ENCODE results near the gene FNTB.

The FNTB gene

DNA sequence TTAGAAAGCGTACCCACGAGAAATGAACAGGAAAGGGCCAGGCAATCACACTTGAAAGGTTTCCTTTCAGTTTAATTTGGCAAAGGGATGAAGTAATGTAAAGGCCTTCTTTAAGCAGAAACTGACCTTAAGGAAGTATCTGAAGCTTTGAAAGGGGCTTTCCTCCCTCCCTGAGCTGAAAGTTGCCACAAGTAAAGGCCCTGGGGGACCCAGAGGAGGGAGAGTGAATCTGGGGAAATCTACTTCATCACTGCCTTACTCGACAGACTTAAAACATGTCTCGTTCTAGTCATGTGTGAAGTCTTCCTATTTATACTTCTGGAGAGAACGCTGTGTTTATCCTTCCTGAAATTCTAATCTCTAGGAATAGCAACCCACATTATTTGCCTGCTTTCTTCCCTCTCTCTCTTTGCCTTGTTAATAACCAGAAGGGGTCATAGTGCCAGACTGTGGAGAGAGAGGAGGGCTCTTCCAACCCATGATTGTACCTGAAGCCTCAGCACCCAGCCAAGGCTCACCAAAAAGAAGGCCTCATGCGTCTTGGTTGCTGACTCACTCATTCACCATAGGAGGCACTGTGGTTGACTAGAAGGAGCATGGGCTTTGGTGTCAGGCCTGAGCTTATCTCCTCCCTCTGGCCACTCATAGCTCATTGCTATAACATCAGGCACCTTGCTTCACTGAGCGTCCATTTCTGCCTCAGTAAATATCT, 33.9 kb upstream of the FNTB start:
- DNase-seq: no peak

DNA sequence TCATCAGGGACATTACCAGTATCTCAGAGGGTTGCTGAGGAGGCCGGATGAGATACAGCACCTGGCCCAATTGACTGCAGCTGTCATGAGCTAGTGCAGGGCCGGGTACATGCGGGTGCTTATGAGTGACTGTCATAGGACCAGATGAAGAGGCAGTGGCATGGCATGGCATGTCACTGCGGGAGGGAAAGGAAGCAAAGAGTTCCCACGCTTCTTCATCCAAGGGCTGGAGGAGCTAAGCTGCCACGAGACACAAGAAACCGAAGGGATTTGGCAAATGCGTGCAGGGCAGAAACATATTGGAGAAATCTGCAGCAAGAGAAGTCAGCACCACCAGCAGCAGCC, 33.4 kb upstream of the FNTB start:
- DNase-seq: no peak

DNA sequence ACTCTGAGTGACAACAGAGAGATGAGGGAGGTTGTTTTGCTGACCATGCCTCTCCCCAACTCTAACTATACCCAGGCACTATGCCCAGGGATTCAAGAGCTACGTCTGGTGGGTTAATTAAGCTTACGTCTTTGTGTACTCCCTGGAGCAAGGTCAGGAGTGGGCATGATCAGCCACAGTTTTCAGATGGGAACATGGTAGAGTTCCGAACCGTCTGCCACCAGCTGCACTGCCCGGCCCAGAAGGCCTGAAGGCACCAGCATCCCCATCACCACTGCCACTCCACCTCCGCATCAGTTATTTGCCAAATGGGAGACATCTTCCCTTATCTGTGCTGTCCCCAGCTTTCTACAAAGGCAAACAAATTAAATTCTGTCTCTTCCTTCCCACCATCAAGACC, 33.0 kb upstream of the FNTB start:
- DNase-seq: peak in 1 of 56 donors; percentile 25

DNA sequence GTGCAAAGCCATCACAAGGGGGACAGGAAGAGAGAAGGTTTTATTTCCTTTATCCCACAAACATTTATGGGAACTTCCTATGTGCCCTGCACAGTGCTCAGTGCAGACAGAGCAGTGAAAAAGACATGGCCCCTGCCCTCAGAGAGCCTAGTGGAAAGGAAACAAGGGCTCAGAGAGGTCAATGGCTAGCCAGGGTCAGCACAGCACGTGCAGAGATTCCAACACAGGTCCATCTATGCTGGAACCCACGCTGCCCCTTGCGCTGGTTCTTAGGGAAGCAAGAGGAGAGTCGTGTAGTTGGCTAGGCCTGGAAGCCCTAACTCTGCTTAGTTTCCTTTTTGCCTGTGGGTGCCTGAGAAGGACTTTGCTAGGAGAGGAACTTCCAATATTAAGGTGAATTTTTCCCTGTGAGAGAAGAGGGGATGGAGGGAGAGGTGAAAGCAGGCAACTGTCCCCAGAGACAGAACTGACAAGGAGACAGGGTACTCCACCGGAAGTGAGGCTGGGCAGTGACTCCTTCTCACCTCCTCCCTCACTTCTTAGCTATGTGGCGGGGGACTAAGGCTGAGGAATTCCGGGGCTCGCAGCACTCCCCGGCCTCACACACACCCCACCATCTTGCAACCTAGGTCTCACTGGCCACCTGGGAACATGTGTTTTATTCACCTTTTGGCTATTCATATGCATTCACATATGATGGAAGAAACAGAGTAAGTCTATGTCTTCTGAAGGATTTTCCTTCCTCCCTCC, 32.0 kb upstream of the FNTB start:
- DNase-seq: no peak

DNA sequence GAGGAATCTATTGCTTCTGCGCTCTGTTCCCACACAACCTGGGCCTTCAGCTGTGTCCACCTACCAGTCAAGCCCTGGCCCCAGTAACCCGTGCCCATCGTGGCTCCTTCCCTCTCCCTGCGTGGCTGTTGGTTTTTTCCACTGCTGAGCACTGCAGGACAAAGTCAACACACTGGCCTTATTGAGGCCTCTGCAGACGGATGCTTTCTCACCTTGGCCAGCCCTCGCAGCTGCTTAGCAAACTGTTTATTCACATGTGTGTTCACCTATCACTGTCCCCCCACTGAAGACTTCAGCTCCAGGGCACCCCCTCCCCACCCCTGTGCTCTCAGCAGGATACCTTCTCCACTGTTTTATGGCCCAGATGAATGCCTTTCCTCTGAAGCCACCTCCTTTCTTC, 31.4 kb upstream of the FNTB start:
- DNase-seq: no peak

DNA sequence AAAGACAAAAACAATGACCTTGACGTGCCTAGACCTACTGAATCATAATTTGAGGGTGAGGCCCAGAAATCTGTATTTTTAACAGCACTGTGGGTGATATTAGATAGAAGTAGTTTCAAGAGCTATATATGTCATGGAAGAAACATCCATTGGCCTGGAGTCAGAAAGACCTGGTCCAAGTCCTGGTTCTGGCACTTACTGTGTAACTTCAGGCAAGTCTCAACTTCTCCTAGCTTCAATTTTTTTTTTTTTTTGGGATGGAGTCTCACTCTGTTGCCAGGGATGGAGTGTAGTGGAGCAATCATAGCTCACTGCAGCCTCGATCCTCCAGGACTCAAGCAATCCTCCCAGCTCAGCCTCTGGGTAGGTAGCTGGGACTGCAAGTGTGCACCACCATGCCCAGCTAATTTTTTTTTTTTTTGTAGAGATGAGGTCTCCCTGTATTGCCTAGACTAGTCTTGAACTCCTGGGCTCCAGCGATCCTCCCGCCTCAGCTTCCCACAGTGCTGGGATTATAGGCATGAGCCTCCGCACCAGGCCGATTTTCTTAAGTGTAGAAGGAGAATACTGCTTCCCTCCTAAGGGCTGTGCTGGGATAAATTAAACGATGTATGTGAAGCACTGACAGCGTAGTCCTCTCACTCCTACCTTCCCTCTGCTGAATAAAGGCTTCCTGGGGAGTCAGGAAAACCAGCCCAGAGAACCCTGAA, 29.8 kb upstream of the FNTB start:
- DNase-seq: no peak

DNA sequence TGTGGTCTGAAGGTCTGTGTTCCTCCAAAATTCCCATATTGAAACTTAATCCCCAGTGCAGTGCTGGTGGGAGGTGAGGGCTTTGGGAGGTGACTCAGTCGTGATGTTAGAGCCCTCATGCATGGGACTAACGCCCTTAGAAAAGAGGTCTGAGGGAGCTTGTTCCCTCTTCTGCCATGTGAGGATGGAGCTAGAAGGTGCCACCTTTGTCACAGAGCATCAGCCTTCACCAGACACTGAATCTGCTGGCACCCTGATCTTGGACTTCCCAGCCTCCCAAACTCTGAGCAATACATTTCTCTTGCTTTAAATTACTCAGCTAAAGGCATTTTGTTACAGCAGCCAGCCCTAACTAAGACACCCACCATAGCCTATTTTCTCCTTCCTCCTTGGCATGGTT, 28.5 kb upstream of the FNTB start:
- no peak for DNase-seq

DNA sequence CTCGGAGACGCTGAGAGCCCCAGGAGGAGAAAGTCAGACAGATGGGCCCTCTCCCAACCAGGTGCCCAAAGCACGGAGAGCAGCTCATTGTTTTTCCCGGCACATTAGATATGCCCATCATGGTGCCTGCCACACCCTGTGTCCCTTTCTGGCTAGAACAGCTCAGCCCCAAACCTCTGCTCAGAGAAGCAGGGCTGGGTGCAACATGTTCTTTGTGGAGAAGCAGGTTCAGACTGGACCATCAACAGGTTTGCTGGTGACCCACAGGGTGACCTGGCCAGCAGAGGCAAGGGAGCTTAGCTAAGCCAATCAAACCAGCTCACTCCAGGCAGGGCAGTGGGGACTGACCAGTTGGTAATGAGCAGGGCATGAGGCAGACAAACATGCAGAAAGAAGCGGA, 28.0 kb upstream of the FNTB start:
- DNase-seq: no peak

DNA sequence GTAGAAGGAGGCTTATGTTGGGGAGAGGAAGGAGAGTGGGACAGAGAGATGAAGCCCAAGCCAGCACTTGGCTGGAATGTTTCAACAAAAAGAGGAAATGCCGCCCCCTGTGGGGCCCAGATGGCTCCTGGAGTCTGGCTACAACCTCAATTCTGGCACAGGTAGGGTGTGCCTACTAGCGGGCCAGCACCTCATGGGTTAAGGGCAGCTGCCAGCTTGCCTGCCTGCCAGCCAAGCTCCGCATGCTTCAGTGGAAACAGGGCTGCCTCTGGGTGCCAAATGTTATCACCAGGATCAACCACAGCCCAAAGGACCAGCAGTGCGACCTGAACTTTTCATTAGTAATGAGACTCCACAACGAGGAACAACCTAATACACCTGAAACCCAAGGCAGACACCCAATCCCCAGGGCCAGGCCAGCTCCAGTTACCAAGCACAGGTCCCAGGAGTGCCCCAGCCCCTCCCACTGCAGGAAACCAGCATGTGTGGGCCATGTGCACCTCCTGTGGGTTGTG, 25.9 kb upstream of the FNTB start:
- peak in 1 of 56 donors; percentile 18 for DNase-seq

DNA sequence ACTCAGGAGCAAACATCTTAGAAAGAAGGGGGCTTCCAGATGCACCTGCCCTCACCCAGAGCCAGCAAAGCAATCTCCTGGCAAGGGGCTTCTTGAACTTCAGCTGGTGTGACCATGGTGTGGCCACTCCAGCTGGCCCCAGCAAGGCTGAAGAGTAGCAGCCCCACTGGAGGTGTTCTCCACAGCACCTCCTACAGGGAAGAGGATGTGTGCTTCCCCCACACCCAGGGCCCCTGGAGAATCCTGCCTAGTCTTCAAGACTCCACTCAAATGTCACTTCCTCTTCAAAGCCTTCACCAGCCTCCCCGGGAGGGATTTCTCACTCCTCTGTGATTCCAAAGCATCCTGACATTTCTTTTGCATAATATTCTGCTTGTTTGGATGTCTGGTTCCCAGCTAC, 23.1 kb upstream of the FNTB start:
- no peak for DNase-seq

DNA sequence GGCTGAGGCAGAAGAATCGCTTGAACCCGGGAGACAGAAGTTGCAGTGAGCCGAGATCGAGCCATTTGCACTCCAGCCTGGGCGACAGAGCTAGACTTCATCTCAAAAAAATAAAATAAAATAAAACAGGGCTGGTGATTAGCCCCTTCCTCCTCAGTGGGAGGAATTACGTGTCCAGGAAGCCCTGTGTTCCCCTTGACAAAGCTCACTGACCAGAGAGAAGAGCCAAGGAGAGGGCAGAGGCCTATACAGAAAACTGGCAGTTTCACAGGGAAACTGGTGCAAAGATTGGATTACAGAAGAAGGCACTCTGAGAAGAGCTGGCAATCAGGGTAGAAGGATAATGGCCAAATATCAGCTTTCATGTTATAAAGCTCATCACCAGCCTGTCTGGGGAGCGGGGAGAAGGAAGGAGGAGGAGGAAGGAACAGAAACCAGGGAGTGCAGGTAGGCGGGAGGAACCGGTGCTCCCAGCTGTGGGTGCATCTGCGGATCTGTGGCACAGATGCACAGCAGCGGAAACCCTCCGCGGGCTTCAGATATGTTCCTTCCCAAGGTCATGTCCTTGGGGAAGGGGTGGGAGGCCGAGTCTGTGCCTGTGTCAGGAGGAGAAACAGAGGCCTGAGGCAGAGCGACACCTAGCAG, 21.2 kb upstream of the FNTB start:
- peak in 1 of 56 donors; percentile 9 for DNase-seq

DNA sequence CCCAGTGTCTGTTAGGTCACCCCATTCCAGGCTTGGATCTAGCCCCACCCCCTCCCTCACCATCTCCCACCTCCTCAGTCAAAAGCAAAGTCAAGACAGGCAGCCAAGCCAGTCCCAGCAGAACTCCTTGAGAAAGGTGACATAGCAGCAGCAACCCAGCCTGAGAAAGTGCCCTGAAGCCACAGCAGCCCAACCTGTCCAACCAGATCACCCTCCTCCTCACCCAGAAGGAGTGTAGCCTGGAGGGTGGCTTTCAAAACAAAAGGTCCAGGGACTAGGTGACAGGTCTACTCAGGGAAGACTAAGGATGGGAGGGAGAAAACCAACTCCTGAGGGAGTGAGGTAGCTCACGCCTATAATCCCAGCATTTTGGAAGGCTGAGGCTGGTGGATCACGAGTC, 19.7 kb upstream of the FNTB start:
- no peak for DNase-seq

DNA sequence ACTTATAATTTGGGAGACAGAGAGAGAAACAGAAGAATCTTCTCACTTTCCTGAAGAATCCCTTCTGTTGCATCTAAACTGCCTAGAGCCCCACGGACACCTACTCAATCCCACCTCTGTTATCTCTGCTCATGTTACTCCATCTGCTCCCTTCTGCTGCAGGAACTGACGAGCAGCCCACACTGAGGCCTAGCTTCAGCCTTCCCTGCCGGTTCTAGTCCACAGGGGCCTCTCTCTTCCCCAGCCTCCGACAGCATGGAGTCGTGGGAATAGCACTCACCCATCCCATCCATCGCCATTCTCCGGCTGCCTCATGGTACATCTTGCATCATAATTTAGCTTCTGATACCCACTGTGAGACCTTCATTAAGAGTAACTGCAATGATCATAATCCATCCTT, 18.5 kb upstream of the FNTB start:
- DNase-seq: peak in 20 of 56 donors; percentile 13 to 54 (median 28)

DNA sequence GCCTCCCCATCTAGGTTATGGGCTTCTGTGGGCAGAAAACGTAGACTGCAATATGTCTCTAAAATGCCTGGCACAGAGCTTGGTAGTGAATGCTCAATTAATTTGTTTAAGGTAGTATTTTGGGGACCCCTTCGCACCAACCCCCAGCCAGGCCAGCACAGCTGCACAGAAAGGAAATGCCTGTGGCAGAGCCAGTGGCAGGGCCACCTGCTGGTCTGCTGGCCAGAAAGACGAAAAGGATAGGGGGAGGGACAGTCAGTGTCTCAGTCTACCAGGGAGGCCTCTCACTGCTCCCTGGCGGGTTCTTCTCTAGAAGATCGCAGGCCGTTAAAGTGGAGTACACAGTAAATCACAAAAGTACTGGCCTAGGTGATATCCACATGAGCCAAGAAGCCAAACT, 18.0 kb upstream of the FNTB start:
- DNase-seq: no peak

DNA sequence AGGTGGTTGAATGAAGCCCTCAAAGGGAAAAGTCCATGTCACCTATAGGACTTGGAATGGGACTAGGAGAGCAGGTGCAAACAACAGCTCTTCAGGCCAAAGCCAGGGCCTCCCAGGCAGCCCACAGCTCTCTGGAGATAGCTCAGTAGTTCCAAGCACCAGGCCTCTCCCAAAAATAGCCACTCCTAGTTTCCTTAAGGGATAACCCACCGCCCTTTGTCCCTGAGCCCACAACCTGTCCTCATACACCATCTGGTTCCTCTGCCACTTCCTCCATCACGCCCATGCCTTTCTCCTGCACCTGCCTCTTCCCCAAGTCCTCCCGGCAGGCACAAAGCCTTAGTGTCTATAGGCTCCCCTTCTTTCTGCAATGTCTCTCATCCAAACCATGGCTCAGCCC, 16.7 kb upstream of the FNTB start:
- DNase-seq: no peak

DNA sequence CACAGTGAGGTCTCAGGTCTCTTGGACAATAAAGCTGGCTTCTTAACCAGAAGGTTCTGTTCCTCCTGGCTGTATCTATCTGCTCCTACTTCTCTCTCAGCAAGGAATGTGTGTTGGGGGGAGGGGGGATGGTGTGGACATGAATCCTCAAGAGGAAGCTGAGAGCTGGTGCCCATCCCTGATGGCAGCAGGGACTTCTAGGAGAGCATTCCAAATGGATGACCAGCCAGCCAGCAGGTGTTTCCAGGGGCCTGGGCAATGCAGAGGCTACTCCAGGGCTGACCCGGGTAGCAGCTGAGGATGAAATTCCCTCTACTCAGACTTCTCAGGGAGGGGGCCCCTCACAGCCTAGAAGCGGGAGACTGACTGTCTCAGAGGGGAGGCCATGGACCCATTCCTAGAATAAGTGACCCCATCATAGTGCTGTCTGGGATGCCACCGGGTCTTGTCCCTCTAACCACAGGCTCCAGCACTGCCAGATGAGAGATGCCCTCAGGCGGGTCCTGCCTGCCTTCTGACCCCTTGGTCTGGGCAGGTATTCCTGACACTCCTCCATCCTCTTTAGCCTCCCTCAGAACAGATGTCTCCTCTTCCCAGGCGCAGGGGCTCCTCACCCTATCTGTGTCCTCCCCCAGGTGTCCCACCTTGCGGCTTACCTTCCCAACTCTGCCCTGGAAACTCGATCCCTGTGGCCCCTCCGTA, 15.8 kb upstream of the FNTB start:
- DNase-seq: peak in 1 of 56 donors; percentile 14

DNA sequence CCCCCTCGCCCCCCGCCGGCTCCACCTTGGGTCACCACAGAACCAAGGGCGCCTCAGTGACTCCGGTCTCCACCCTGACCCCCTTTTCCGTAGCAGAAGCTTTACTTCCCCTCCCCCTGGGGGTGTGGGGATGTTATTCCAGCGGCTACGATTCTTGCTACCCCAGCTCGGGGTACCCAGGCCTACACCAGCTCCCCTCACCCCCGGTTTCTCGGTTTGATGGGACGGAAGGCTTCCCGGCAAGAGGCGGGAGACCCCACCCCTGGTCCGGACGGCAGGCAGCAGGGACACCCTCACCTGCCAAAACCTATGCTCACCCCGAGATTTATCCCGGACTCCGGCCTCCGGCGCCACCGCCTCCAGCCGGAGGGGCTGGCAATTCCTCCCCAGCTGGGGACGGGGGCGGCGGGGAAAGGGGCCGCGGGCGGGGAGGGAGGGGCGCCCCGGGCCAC, 15.2 kb upstream of the FNTB start:
- no peak for DNase-seq

DNA sequence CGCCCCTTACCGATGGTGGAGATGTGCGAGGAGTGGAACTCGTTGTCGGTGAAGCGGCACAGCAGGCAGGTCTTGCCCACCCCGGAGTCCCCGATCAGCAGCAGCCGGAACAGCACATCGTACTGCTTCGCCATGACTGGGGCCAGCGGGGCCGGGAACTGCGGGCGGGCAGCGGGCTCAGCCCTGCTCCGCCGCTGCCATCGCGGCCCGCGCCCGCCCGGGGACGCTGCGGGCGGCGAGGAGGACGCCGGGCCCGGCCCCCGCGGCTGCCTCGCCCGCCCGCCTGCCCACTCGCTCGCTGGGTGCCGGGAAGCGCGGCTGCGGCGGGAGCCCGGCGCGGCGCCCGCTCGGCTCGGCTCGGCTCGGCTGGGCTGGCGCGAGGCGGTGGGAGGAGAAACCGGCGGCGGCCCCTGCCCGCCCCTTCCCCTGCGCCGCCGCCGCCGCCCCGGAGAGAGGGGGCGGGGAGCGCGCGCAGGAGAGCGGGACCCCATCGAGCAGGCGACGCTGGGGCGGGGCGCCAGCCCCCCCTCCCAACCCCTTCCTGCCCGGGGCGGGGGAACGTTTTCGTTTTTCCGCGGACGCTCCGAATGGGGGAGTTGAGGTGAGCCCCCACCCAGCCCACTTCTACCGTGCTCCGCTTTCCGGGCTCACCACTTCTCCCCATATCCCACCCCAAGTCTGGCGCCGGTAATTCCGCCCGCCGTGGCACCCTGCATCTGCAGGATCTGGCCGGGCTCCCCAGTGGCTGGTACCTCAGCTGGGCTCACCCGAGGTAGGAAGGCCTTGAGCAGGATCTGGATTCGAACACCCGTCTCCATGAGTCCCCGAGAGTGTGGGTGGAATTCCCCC, 14.5 kb upstream of the FNTB start, which contains the start of gene RAB15:
TSS of gene RAB15 (minus strand) at position 394 of the 849 bp plus-strand sequence. CDS start at position 134, 260 bp downstream.
- DNase-seq: peak in 3 of 56 donors; percentile 34 to 50 (median 36)

DNA sequence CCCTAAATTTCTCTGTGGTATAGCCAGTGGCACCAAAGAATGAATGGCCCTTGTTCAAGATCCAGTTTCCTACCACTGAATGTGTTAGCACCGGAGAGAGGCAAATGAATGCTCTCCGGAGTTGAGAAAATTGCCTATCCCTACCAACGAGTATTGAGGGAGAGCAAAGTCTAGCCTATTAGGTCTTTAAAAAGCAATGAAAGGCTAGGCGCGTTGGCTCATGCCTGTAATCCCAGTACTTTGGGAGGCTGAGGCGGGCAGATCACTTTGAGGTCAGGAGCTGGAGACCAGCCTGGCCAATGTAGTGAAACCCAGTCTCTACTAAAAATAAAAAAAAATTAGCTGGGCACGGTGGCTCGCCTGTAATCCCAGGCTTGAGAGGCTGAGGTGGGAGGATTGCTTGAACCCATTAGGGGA, 13.7 kb upstream of the FNTB start:
- DNase-seq: no peak

DNA sequence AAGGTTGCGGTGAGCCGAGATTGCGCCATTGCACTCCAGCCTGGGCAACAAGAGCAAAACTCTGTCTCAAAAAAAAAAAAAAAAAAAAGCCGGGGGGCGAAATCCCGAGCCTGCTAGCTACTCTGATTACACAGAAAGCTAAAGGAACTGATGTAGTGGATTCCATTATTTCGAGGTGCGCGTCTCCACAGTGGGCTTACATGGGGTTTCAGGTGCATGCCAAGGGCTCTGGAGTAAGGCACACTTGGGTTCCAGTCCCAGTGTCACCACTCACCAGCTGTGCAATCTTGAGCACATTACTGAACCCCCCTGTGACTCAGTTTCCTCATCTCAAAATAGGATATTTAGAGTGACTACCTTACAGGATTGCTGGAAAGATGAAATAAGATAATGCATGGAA, 12.9 kb upstream of the FNTB start:
- DNase-seq: no peak
